Caco-2 (cell line): Measurements from ENCODE around the gene SPNS2. TPM values are rescaled to one million over a fixed set of nuclear protein-coding genes. Genes with fewer than 3 reads are reported as not detected.

Experiments used
- BruUV-seq: library from RNA; stranded (reverse); fragments of 400-500 nt; replicated peaks from 2 replicates; lab custom pipeline; 2021; lab: Mats Ljungman, UMichigan
- CTCF ChIA-PET: fragments of 300-600 bp; sonication (Branson Sonifier 250); formaldehyde crosslinking; loops from one replicate; lab custom pipeline; 2022; ENCODE audit warnings: antibody characterized with exemption; lab: Charles Lee
- POLR2A ChIA-PET: fragments of 300-600 bp; sonication (Branson Sonifier 250); formaldehyde crosslinking; loops from one replicate; lab custom pipeline; 2022; ENCODE audit warnings: antibody characterized with exemption; lab: Charles Lee
- DNase-seq, 2 experiments: peaks; one replicate each; pipeline versions ENCODE4 v3.0.0 to v3.0.0-alpha.2; 2020 to 2022
- H3K27me3 ChIP-seq: replicated peaks from 2 replicates; pipeline ENCODE4 v1.6.0; 2011; ENCODE audit warnings: low read length; ENCODE audit not compliant: control insufficient read depth, insufficient read depth
- H3K36me3 ChIP-seq: 2 replicates; pipeline ENCODE4 v1.5.1; 2011; ENCODE audit warnings: low read length; ENCODE audit not compliant: control insufficient read depth, insufficient read depth
- H3K4me1 ChIP-seq: fragments of 250-450 bp; sonication (Bioruptor Pico); 2 replicates; pipeline ENCODE4 v1.5.1; 2020; ENCODE audit warnings: mild to moderate bottlenecking
- H3K4me3 ChIP-seq: 2 replicates; pipeline ENCODE4 v1.5.1; 2011; ENCODE audit warnings: low read depth, mild to moderate bottlenecking, control low read depth, low read length
- H3K9me3 ChIP-seq: fragments of 250-450 bp; sonication (Bioruptor Pico); 2 replicates; pipeline ENCODE4 v1.5.1; 2020; ENCODE audit warnings: mild to moderate bottlenecking, moderate library complexity
- H3K27ac Mint-ChIP-seq: one replicate; pipeline ENCODE4 v1.8.0; 2022; ENCODE audit warnings: mixed read lengths; ENCODE audit not compliant: unreplicated experiment
- H3K27me3 Mint-ChIP-seq: one replicate; pipeline ENCODE4 v1.8.0; 2022; ENCODE audit warnings: mixed read lengths; ENCODE audit not compliant: insufficient read depth, unreplicated experiment
- H3K36me3 Mint-ChIP-seq: one replicate; pipeline ENCODE4 v1.8.0; 2022; ENCODE audit warnings: mild to moderate bottlenecking, mixed read lengths; ENCODE audit not compliant: insufficient read depth, unreplicated experiment
- H3K4me1 Mint-ChIP-seq: one replicate; pipeline ENCODE4 v1.8.0; 2022; ENCODE audit warnings: low read depth, mixed read lengths; ENCODE audit not compliant: unreplicated experiment
- H3K4me3 Mint-ChIP-seq: one replicate; pipeline ENCODE4 v1.8.0; 2022; ENCODE audit warnings: mild to moderate bottlenecking, moderate library complexity, mixed read lengths; ENCODE audit not compliant: unreplicated experiment
- H3K9me3 Mint-ChIP-seq: one replicate; pipeline ENCODE4 v1.8.0; 2022; ENCODE audit warnings: mixed read lengths; ENCODE audit not compliant: unreplicated experiment
- CTCF ChIP-seq, 2 experiments: fragments of 200-600 bp in 1 of 2; IDR thresholded peaks; 1 replicate in 1 of 2; 2 replicates in 1 of 2; pipeline versions ENCODE4 v1.5.1 to v1.8.0; 2011 to 2022; ENCODE audit warnings: antibody characterized with exemption in 1 of 2, control low read depth in 1 of 2, inconsistent platforms in 1 of 2, low read depth in 1 of 2, low read length in 1 of 2, mild to moderate bottlenecking in 1 of 2, moderate library complexity in 1 of 2; ENCODE audit not compliant: insufficient read depth in 1 of 2, severe bottlenecking in 1 of 2, unreplicated experiment in 1 of 2
- intact Hi-C: fragments of 100-400 bp; cut with micrococcal nuclease; formaldehyde crosslinking; loops from one replicate; pipeline ENCODE4 v1.10.0; 2022; ENCODE audit not compliant: unreplicated experiment
- total RNA-seq: library from RNA; stranded (reverse); gene quantifications from 2 replicates; pipeline ENCODE4 v1.2.3, GENCODE V29; 2022

The SPNS2 gene
- total RNA-seq, 1 experiment from 2014 or later, result 1.00 TPM

- H3K4me1 ChIP-seq, result peaks cover 22% of the 10 kb centered on the region; the same call in 1 of the 2 replicates
- no peaks in the 10 kb centered on the region for H3K9me3 ChIP-seq
- no peaks in the 10 kb centered on the region for H3K36me3 ChIP-seq
- Mint-ChIP-seq H3K9me3 (no peaks in the 10 kb centered on the region), H3K27me3 (no peaks in the 10 kb centered on the region), H3K36me3 (peaks cover 13% of the 10 kb centered on the region), H3K27ac (peak within 1 kb of the TSS; percentile 75), H3K4me3 (peak within 1 kb of the TSS; percentile 84), H3K4me1 (peaks cover 12% of the 10 kb centered on the region)
- H3K4me3 ChIP-seq, result peak within 1 kb of the TSS; percentile 71
- CTCF ChIA-PET, result interaction anchor here (0.5 to 2.1 kb wide), 4 partner anchors 17 to 57 kb away, joined by 3 to 14 read pairs (median 7); partner anchors contain the start of gene ALOX15
- DNase-seq, result peak; percentile 65 to 76
- POLR2A ChIA-PET, result interaction anchor here (0.6 to 2.0 kb wide), 4 partner anchors 10 to 856 kb away, joined by 3 to 19 read pairs (median 6); no protein-coding TSS in a partner anchor
- no peak for TF ChIP-seq CTCF (IDR thresholded peaks at IDR 0.05; ENCODE audit: insufficient read depth in 1 of 2, low read depth in 1 of 2, low read length in 1 of 2, severe bottlenecking in 1 of 2, unreplicated experiment in 1 of 2)
- no peaks in the 10 kb centered on the region for H3K27me3 ChIP-seq
- BruUV-seq, result no TSS peak
- intact Hi-C loops, result loop anchor here (2.0 kb wide), 1 partner anchor 18 kb away; no protein-coding TSS in a partner anchor
Observed at GRCh38 chr17:4584101-4584916, 85.6 kb downstream of the SPNS2 start, which contains the start of gene SMTNL2. Gene SMTNL2, plus strand, starts transcription at chr17:4584529. Its CDS starts 77 bp downstream, at chr17:4584606.

GRCh38 chr17:4584917-4585637 is 86.4 kb downstream of the SPNS2 start:
- H3K9me3 Mint-ChIP-seq, result no peaks in the 10 kb centered on the region
- CTCF ChIA-PET, result interaction anchor here (0.5 to 2.1 kb wide), 4 partner anchors 18 to 57 kb away, joined by 3 to 14 read pairs (median 7); partner anchors contain the start of gene ALOX15
- no peak for TF ChIP-seq CTCF (IDR thresholded peaks at IDR 0.05; ENCODE audit: insufficient read depth in 1 of 2, low read depth in 1 of 2, low read length in 1 of 2, severe bottlenecking in 1 of 2, unreplicated experiment in 1 of 2)
- no TSS peak for BruUV-seq
- peak overlapping the region; percentile 84 for H3K4me3 Mint-ChIP-seq
- peak overlapping the region; percentile 41 for H3K27ac Mint-ChIP-seq
- peak; percentile 51 to 59 for DNase-seq
- Histone ChIP-seq H3K27me3 (no peaks in the 10 kb centered on the region), H3K36me3 (no peaks in the 10 kb centered on the region), H3K4me3 (peak overlapping the region; percentile 71), H3K9me3 (no peaks in the 10 kb centered on the region), H3K4me1 (peaks cover 22% of the 10 kb centered on the region; the same call in 1 of the 2 replicates)
- peaks cover 15% of the 10 kb centered on the region for H3K36me3 Mint-ChIP-seq
- no peaks in the 10 kb centered on the region for H3K27me3 Mint-ChIP-seq
- peaks cover 14% of the 10 kb centered on the region for H3K4me1 Mint-ChIP-seq
- intact Hi-C loops, result loop anchor here (2.0 kb wide), 1 partner anchor 18 kb away; no protein-coding TSS in a partner anchor
- POLR2A ChIA-PET, result interaction anchor here (1.3 to 2.0 kb wide), 2 partner anchors 14 to 25 kb away, joined by 10 to 19 read pairs; no protein-coding TSS in a partner anchor

GRCh38 chr17:4585638-4585994 is 86.9 kb downstream of the SPNS2 start:
- Mint-ChIP-seq H3K27me3 (no peaks in the 10 kb centered on the region), H3K9me3 (no peaks in the 10 kb centered on the region), H3K27ac (peak overlapping the region; percentile 41), H3K4me1 (peaks cover 19% of the 10 kb centered on the region), H3K36me3 (peaks cover 19% of the 10 kb centered on the region), H3K4me3 (peak overlapping the region; percentile 84)
- H3K4me3 ChIP-seq, result peak overlapping the region; percentile 71
- H3K36me3 ChIP-seq, result no peaks in the 10 kb centered on the region
- POLR2A ChIA-PET, result no interaction called here
- peaks cover 22% of the 10 kb centered on the region; the same call in 1 of the 2 replicates for H3K4me1 ChIP-seq
- CTCF ChIA-PET, result no interaction called here
- no peak for DNase-seq
- no peak for TF ChIP-seq CTCF (IDR thresholded peaks at IDR 0.05; ENCODE audit: insufficient read depth in 1 of 2, low read depth in 1 of 2, low read length in 1 of 2, severe bottlenecking in 1 of 2, unreplicated experiment in 1 of 2)
- no TSS peak for BruUV-seq
- no peaks in the 10 kb centered on the region for H3K9me3 ChIP-seq
- H3K27me3 ChIP-seq, result no peaks in the 10 kb centered on the region
- intact Hi-C loops, result loop anchor here (2.0 kb wide), 1 partner anchor 19 kb away; no protein-coding TSS in a partner anchor
